ENCODE results near the gene ISLR.

The ISLR gene

GRCh38 chr15:74217907-74218885 lies 44.7 kb downstream of the ISLR start:
- Mint-ChIP-seq H3K9me3 (no peaks in the 10 kb centered on the region), H3K4me1 (ENCODE audit: low read depth) (no peaks in the 10 kb centered on the region), H3K36me3 (ENCODE audit: low read depth) (no peaks in the 10 kb centered on the region), H3K27me3 (peaks cover 26% of the 10 kb centered on the region), H3K27ac (no peak overlapping the region), H3K4me3 (no peak overlapping the region)
- DNase-seq = no peak

GRCh38 chr15:74220475-74221248 lies 47.2 kb downstream of the ISLR start:
- no peak overlapping the region for H3K27ac Mint-ChIP-seq
- peaks cover 5% of the 10 kb centered on the region for H3K4me1 Mint-ChIP-seq (ENCODE audit: low read depth)
- H3K27me3 Mint-ChIP-seq = peaks cover 30% of the 10 kb centered on the region
- no peak for DNase-seq
- H3K4me3 Mint-ChIP-seq = no peak overlapping the region
- H3K9me3 Mint-ChIP-seq = no peaks in the 10 kb centered on the region
- no peaks in the 10 kb centered on the region for H3K36me3 Mint-ChIP-seq (ENCODE audit: low read depth)

GRCh38 chr15:74221399-74222239 lies 48.1 kb downstream of the ISLR start:
- Mint-ChIP-seq H3K27me3 (peaks cover 31% of the 10 kb centered on the region), H3K9me3 (no peaks in the 10 kb centered on the region), H3K4me1 (ENCODE audit: low read depth) (peaks cover 5% of the 10 kb centered on the region), H3K27ac (no peak overlapping the region), H3K36me3 (ENCODE audit: low read depth) (no peaks in the 10 kb centered on the region), H3K4me3 (no peak overlapping the region)
- no peak for DNase-seq

GRCh38 chr15:74222240-74223119 lies 49.0 kb downstream of the ISLR start:
- Mint-ChIP-seq H3K27me3 (peaks cover 34% of the 10 kb centered on the region), H3K4me1 (ENCODE audit: low read depth) (peaks cover 5% of the 10 kb centered on the region), H3K9me3 (no peaks in the 10 kb centered on the region), H3K4me3 (no peak overlapping the region), H3K36me3 (ENCODE audit: low read depth) (no peaks in the 10 kb centered on the region), H3K27ac (no peak overlapping the region)
- DNase-seq = no peak

GRCh38 chr15:74225928-74226327 lies 52.4 kb downstream of the ISLR start:
- Mint-ChIP-seq H3K27me3 (peaks cover 29% of the 10 kb centered on the region), H3K4me1 (ENCODE audit: low read depth) (peaks cover 5% of the 10 kb centered on the region), H3K27ac (no peak overlapping the region), H3K9me3 (no peaks in the 10 kb centered on the region), H3K36me3 (ENCODE audit: low read depth) (no peaks in the 10 kb centered on the region), H3K4me3 (no peak overlapping the region)
- DNase-seq = no peak
